Thymus (tissue), 11 donors: Measurements from ENCODE around the gene MRTFA. TPM values are rescaled to one million over a fixed set of nuclear protein-coding genes. Genes with fewer than 3 reads are reported as not detected.
"Not testable (repeated sequence)": the region's sequence is repeated elsewhere in the genome, so short reads cannot be mapped to it uniquely, and the experiment has no call there.

Source experiments
- DNase-seq, 9 donors: peaks; one replicate each; pipeline ENCODE4 v3.0.0-alpha.2; 2013; ENCODE audit warnings: low spot score in 9 of 9, low read depth in 6 of 9, missing footprints in 1 of 9
- H3K27ac ChIP-seq, 2 donors: one replicate each; pipeline ENCODE4 v1.5.1; 2013; ENCODE audit warnings: control low read depth in 1 of 2, low read depth in 1 of 2, low read length in 1 of 2, mild to moderate bottlenecking in 1 of 2, moderate library complexity in 1 of 2
- H3K27me3 ChIP-seq, 2 donors: one replicate each; pipeline ENCODE4 v1.5.1; 2013; ENCODE audit warnings: low read length in 1 of 2; ENCODE audit not compliant: control insufficient read depth in 2 of 2, insufficient read depth in 1 of 2
- H3K36me3 ChIP-seq, 2 donors: one replicate each; pipeline ENCODE4 v1.5.1; 2013; ENCODE audit warnings: low read length in 1 of 2, mild to moderate bottlenecking in 1 of 2, moderate library complexity in 1 of 2; ENCODE audit not compliant: control insufficient read depth in 2 of 2, insufficient read depth in 2 of 2
- H3K4me1 ChIP-seq, 2 donors: one replicate each; pipeline ENCODE4 v1.5.1; 2013; ENCODE audit warnings: low read length in 2 of 2; ENCODE audit not compliant: control insufficient read depth in 2 of 2, insufficient read depth in 2 of 2
- H3K4me3 ChIP-seq, 2 donors: one replicate each; pipeline ENCODE4 v1.5.1; 2013; ENCODE audit warnings: low read length in 2 of 2, control low read depth in 1 of 2, mild to moderate bottlenecking in 1 of 2
- H3K9me3 ChIP-seq, 2 donors: one replicate each; pipeline ENCODE4 v1.5.1; 2013; ENCODE audit warnings: low read length in 1 of 2, mild to moderate bottlenecking in 1 of 2; ENCODE audit not compliant: control insufficient read depth in 2 of 2, insufficient read depth in 1 of 2
- WGBS: extraction: QIAGEN DNeasy Blood & Tissue Kit; methylation state at CpG from one replicate; pipeline ENCODE4 v1.1.7; 2013; 5-methylcytosine and 5-hydroxymethylcytosine counted together
- polyA plus RNA-seq: library from polyadenylated mRNA; stranded (reverse); fragments of 200-250 nt; gene quantifications from one replicate; pipeline ENCODE4 v1.2.3, GENCODE V29; 2013
- total RNA-seq: library from RNA; stranded (reverse); fragments of 120-200 nt; gene quantifications from one replicate; pipeline ENCODE4 v1.2.4, GENCODE V29; 2013
- donor health status: healthy.

The MRTFA gene
- total and polyA plus RNA-seq, 2 donors = 16.8 to 37.0 TPM

DNA sequence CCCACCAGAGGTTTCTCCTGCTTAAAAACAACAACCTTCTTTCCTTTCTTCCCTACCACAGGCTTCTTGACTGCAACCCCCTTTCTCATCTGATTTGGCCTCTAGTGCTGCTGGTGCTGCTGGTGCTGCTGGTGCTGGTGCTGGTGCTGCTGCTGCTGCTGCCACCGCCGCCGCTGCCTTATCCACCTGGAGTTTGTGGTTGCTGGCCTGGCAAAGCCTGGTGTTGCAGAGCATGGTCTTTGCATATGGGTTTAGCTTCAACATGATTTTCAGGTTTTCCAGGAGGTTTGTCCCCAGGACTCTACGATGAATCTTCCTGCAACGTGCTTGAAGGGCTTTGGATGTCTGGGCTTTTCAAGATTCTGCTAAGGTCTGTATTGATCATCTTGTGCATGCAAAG lies 49.7 kb downstream of the MRTFA start:
- Histone ChIP-seq H3K4me1 (no peaks in the 10 kb centered on the region), H3K27me3 (no peaks in the 10 kb centered on the region), H3K36me3 (peaks cover 4 to 11% of the 10 kb centered on the region in 2 donors), H3K4me3 (no peak overlapping the region), H3K27ac (no peak overlapping the region), H3K9me3 (no peaks in the 10 kb centered on the region)
- no peak for DNase-seq
- WGBS = 98% methylated on average over 5 of the region's 5 CpGs

DNA sequence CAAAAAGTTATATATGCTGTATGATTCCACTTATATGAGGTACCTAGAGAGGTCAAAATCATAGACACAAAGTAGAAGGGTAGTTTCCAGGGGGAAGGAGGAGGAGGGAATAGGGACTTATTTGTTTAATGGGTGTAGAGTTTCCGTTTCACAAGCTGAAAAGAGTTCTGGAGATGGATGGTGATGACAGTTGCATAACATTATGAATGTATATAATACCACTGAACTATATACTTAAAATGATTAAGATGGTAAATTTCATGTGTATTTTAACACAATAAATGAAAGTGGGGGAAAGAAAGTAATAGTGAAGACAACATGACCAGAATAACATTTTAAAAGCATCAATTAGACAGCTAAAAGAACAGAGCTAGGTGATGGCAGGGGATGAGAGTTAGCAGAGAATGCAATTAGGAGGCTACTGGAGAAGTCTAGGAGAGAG lies 51.2 kb downstream of the MRTFA start:
- 93% methylated on average over 1 of the region's 1 CpG for WGBS
- Histone ChIP-seq H3K4me3 (no peak overlapping the region), H3K27ac (no peak overlapping the region), H3K36me3 (peaks cover 4 to 11% of the 10 kb centered on the region in 2 donors), H3K9me3 (no peaks in the 10 kb centered on the region), H3K4me1 (no peaks in the 10 kb centered on the region), H3K27me3 (no peaks in the 10 kb centered on the region)
- no peak for DNase-seq

DNA sequence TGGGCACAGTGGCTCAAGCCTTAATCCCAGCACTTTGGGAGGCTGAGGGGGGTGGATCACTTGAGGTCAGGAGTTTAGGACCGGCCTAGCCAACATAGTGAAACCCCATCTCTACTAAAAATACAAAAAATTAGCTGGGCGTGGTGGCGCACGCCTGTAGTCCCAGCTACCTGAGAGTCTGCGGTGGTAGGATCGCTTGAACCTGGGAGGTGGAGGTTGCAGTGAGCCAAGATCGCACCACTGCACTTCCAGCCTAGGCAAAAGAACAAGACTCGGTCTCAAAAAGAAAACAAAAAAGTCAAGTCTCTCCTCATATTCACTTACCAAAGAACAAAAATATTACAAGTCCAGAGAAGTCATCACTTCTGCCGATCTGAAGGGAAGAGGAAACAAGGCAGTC lies 51.8 kb downstream of the MRTFA start:
- DNase-seq, H3K4me3 ChIP-seq, H3K27me3 ChIP-seq, H3K4me1 ChIP-seq, H3K27ac ChIP-seq, H3K9me3 ChIP-seq: not testable (repeated sequence)
- 97% methylated on average over 9 of the region's 9 CpGs for WGBS
- peaks cover 4 to 11% of the 10 kb centered on the region in 2 donors for H3K36me3 ChIP-seq

DNA sequence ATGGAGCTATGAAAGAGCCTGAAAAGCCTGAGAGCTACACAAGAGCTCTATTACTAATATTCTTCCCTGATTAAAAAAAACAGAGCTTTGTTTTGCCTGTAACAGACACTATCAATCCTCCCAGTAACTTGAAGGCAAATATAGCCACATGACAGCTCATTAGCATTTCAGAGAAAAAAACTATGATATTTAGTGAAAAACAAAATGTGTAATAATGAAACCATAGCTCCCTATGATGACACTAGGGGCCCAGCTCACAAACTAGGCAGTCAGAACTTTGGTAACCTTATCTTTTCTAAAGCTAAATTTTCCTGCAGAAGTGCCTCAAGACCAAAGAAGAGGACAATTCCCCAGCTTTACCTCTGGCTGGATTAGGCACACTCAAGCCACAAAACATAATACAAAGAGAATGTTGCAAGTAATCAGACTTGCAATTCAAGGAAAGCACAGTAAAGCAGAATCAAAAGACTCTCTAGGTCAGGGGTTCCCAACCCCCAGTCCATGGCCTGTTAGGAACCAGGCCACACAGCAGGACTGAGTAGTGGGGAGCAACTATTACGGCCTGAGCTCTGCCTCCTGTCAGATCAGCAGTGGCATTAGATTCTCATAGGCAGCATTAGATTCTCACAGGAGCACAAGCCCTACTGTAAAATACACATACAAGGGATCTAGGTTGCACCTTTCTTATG lies 53.3 kb downstream of the MRTFA start:
- no peaks in the 10 kb centered on the region for H3K4me1 ChIP-seq
- no peaks in the 10 kb centered on the region for H3K27me3 ChIP-seq
- peaks cover 4 to 11% of the 10 kb centered on the region in 2 donors for H3K36me3 ChIP-seq
- WGBS = 98% methylated on average over 1 of the region's 1 CpG
- H3K4me3 ChIP-seq = no peak overlapping the region
- DNase-seq = no peak
- H3K9me3 ChIP-seq = no peaks in the 10 kb centered on the region
- no peak overlapping the region for H3K27ac ChIP-seq

DNA sequence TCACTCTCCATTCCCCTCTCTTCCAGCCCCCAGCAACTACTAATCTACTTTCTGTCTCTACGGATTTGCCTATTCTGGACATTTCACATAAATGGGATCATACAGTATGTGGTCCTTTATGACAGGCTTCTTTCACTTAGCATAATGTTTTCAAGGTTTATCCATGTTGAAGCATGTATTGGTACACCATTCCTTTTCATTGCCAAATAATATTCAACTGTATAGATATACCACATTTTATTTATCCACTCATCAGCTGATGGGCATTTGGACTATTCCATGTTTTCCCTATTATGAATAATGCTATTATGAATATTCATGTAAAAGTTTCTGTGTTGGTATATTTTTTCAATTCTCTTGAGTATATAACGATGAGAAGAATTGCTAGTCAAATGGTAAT lies 54.5 kb downstream of the MRTFA start:
- Histone ChIP-seq H3K27me3 (no peaks in the 10 kb centered on the region), H3K4me1 (no peaks in the 10 kb centered on the region), H3K27ac (no peak overlapping the region), H3K36me3 (peaks cover 4 to 5% of the 10 kb centered on the region in 2 donors), H3K4me3 (no peak overlapping the region), H3K9me3 (no peaks in the 10 kb centered on the region)
- DNase-seq = no peak
- WGBS = 97% methylated on average over 2 of the region's 2 CpGs

DNA sequence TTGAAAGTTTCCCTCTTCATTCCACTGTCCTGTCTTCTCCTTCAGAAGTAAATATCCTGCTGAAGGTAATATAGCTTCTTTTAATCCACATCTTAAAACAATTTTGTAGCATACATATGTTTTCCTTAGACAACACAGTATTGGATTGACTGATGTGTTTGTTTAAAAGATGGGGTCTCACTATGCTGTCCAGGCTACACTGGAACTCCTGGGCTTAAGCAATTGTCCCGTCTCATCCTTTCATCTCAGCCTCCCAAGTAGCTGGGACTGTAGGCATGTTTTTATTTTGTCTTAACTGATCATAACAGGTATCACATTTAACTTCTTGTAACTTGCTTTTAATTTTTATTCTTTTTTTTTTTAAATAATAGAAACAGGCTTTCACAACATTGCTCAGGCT lies 55.9 kb downstream of the MRTFA start:
- H3K4me3 ChIP-seq = no peak overlapping the region
- no peaks in the 10 kb centered on the region for H3K9me3 ChIP-seq
- peaks cover 0 to 4% of the 10 kb centered on the region in 2 donors for H3K36me3 ChIP-seq
- WGBS = 99% methylated on average over 1 of the region's 1 CpG
- H3K27me3 ChIP-seq = no peaks in the 10 kb centered on the region
- H3K27ac ChIP-seq = no peak overlapping the region
- DNase-seq = no peak
- H3K4me1 ChIP-seq = no peaks in the 10 kb centered on the region

DNA sequence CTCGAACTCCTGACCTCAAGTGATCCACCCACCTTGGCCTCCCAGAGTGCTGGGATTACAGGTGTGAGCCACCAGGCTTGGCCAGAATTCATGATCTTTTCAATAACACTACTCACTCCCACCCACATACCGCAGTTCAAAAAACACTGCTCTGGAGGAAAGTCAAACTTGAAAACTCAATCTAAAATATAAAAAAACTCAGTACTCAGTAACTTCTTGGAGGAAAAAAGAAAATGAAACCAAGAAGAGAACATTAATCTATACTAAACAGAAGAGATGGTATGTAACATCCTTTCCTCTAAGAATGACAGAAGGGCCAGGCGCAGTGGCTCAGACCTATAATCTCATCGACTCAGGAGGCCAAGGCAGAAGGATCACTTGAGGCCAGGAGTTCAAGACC lies 58.3 kb downstream of the MRTFA start:
- Histone ChIP-seq H3K36me3 (no peaks in the 10 kb centered on the region), H3K4me3 (no peak overlapping the region), H3K9me3 (no peaks in the 10 kb centered on the region), H3K4me1 (no peaks in the 10 kb centered on the region), H3K27me3 (no peaks in the 10 kb centered on the region), H3K27ac (no peak overlapping the region)
- WGBS = 93% methylated on average over 4 of the region's 4 CpGs
- no peak for DNase-seq

DNA sequence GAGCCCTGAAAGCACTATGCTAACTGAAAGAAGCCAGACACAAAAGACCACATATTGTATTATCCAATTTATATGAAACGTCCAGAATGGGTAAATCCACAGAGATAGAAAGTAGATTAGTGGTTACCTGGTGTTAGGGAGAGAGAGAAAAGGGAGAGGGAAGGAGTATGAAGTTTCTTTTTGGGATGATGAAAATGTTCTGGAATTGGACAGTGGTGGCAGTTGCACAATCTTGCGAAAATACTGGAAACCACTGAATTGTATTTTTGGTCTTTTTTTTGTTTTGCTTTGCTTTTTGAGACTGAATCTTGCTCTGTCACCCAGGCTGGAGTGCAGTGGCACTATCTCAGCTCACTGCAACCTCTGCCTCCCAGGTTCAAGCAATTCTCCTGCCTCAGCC lies 63.5 kb downstream of the MRTFA start:
- Histone ChIP-seq H3K4me1 (no peaks in the 10 kb centered on the region), H3K27me3 (no peaks in the 10 kb centered on the region), H3K27ac (no peak overlapping the region), H3K9me3 (peaks cover 0 to 13% of the 10 kb centered on the region in 2 donors), H3K36me3 (no peaks in the 10 kb centered on the region), H3K4me3 (no peak overlapping the region)
- 96% methylated on average over 2 of the region's 2 CpGs for WGBS
- DNase-seq = no peak

DNA sequence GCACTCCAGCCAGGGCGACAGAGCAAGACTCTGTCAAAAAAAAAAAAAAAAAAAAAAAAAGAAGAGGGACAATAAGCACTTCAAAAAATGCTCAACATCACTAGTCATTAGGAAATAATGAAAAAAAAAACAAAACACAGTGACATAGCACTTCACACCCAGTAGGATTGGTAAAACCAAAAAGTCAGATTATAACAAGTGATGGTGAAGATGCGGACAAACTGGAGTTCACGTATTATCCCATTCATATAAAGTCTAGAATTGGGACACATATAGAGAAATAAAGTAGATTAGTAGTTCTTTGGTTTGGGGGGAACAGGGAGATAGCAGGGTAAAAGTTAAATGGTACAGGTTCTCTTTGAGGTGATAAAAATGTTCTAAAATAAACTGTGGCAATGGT lies 64.6 kb downstream of the MRTFA start:
- Histone ChIP-seq H3K4me1 (no peaks in the 10 kb centered on the region), H3K27ac (no peak overlapping the region), H3K36me3 (no peaks in the 10 kb centered on the region), H3K27me3 (no peaks in the 10 kb centered on the region), H3K4me3 (no peak overlapping the region), H3K9me3 (peaks cover 0 to 13% of the 10 kb centered on the region in 2 donors)
- WGBS = 97% methylated on average over 3 of the region's 3 CpGs
- no peak for DNase-seq
